Measurements from ENCODE around the gene RNF125. TPM values are rescaled to one million over a fixed set of nuclear protein-coding genes. Genes with fewer than 3 reads are reported as not detected.

Gene RNF125
- polyA plus RNA-seq, 1 experiment = 0.07 TPM

DNA sequence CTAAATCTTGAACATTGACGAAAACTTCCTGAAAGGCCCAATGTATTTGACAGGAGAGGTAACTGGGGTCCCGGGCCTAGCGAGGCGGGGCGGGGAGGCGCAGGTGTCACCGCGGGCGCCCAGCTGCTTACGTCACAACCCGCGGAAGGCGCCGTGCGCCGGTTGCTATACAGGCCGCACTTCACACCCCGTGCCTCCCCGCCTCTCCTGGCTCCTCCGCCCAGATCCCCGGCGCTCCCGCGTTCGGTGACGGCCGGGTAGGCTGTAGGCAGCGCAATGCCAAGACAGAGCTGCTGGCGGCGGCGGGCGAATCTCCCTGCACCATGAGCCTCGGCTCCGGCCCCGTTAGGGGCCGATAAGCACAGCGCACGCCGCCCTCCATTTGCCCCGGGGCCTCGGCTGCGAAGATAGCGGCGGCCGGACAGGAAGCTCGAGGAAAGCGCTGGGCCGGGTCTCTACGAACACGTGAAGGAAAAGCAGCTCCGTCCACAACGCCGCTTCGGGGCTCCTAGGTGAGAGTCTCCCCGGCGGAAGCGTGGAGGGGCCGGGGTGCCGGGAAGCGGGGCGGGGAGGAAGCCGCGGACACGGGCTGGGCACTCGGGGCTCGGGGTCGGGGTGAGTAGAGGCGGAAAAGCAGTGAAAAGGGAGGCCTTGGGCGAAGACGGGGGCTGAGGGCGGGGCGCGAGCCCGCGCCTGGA lies 73.2 kb downstream of the RNF125 start, which contains the start of gene RNF138:
TSS of gene RNF138 (plus strand) at position 151 of the 698 bp plus-strand sequence. CDS start 903 bp downstream, outside the sequence.
- Histone ChIP-seq H3K36me3 (ENCODE audit: control insufficient read depth, insufficient read depth, low read length) (no peaks in the 10 kb centered on the region), H3K27me3 (ENCODE audit: control insufficient read depth, insufficient read depth, low read length) (no peaks in the 10 kb centered on the region), H3K4me3 (ENCODE audit: low read depth, low read length) (peak within 1 kb of the TSS; percentile 96)
- ChIA-PET POLR2A (interaction anchor here (0.6 kb wide), 1 partner anchor 14 kb away, joined by 3 read pairs; no protein-coding TSS in a partner anchor), CTCF (interaction anchor here (1.5 kb wide), 1 partner anchor 66 kb away, joined by 4 read pairs; no protein-coding TSS in a partner anchor)
- TF ChIP-seq, protein P1, sequence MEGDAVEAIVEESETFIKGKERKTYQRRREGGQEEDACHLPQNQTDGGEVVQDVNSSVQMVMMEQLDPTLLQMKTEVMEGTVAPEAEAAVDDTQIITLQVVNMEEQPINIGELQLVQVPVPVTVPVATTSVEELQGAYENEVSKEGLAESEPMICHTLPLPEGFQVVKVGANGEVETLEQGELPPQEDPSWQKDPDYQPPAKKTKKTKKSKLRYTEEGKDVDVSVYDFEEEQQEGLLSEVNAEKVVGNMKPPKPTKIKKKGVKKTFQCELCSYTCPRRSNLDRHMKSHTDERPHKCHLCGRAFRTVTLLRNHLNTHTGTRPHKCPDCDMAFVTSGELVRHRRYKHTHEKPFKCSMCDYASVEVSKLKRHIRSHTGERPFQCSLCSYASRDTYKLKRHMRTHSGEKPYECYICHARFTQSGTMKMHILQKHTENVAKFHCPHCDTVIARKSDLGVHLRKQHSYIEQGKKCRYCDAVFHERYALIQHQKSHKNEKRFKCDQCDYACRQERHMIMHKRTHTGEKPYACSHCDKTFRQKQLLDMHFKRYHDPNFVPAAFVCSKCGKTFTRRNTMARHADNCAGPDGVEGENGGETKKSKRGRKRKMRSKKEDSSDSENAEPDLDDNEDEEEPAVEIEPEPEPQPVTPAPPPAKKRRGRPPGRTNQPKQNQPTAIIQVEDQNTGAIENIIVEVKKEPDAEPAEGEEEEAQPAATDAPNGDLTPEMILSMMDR (IDR thresholded peaks at IDR 0.05; ENCODE audit: insufficient read depth, low read depth, low read length) = no peak
- DNase-seq (ENCODE audit: low read depth) = no peak

DNA sequence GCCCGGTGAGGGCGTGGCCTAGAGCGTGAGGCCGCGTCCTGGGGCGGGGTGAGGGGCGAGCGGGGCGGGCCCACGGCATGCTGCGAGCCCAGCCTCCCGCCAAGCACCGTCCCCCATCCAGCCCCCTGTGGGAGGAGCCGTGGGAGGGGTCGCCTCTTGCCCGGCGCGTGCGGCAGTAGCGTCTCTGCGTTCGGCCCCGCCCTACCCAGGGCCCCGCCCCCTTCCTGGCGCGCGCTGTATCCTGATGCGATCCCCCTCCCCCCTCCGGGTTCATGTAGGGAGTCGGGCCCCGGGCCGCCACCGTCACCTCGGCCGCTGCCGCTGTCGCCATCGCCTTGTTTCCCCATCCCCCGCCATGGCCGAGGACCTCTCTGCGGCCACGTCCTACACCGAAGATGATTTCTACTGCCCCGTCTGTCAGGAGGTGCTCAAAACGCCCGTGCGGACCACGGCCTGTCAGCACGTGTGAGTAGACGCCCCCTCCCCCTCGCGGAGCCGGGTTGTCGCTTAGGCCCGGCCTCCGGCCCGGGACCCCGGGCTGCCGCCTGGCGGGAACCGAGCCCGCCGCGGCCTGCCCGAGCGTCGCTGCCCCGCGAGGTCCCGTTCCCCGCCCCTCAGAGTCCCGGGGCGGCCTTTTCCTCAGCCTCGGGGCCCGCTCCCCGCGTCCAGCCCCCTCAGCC lies 73.9 kb downstream of the RNF125 start:
- peak; percentile 70 for DNase-seq (ENCODE audit: low read depth)
- Histone ChIP-seq H3K27me3 (ENCODE audit: control insufficient read depth, insufficient read depth, low read length) (no peaks in the 10 kb centered on the region), H3K36me3 (ENCODE audit: control insufficient read depth, insufficient read depth, low read length) (no peaks in the 10 kb centered on the region), H3K4me3 (ENCODE audit: low read depth, low read length) (peak overlapping the region; percentile 96)
- ChIA-PET POLR2A (interaction anchor here (0.6 kb wide), 1 partner anchor 14 kb away, joined by 3 read pairs; no protein-coding TSS in a partner anchor), CTCF (no interaction called here)
- TF ChIP-seq, protein P1 (IDR thresholded peaks at IDR 0.05; ENCODE audit: insufficient read depth, low read depth, low read length) = no peak

GRCh38 chr18:32093102-32093511 lies 74.5 kb downstream of the RNF125 start:
- no peak for DNase-seq (ENCODE audit: low read depth)
- TF ChIP-seq, protein P1 (IDR thresholded peaks at IDR 0.05; ENCODE audit: insufficient read depth, low read depth, low read length) = no peak
- Histone ChIP-seq H3K36me3 (ENCODE audit: control insufficient read depth, insufficient read depth, low read length) (no peaks in the 10 kb centered on the region), H3K27me3 (ENCODE audit: control insufficient read depth, insufficient read depth, low read length) (no peaks in the 10 kb centered on the region), H3K4me3 (ENCODE audit: low read depth, low read length) (peak overlapping the region; percentile 96)
- ChIA-PET CTCF (no interaction called here), POLR2A (no interaction called here)

DNA sequence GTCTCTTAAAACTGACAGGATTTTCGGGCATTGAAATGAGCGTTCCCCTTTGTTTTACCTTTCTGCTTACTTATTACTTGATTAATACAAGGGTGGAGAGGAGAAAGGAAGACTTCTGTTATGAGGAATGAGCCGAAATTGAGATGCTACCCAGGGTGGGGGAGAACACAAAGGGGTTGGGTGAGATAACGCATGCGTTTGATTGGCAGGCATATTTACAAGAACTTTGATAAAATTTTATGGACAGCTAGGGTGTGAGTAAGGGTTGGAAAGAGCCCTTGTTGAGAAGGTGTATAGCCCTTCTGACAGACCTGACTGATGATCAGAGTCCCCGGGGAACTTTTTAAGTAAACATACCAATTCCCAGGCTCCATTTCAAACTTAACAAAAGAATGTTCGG lies 74.9 kb downstream of the RNF125 start:
- no peak for DNase-seq (ENCODE audit: low read depth)
- POLR2A ChIA-PET = no interaction called here
- H3K27me3 ChIP-seq (ENCODE audit: control insufficient read depth, insufficient read depth, low read length) = no peaks in the 10 kb centered on the region
- TF ChIP-seq, protein P1 (IDR thresholded peaks at IDR 0.05; ENCODE audit: insufficient read depth, low read depth, low read length) = no peak
- H3K36me3 ChIP-seq (ENCODE audit: control insufficient read depth, insufficient read depth, low read length) = no peaks in the 10 kb centered on the region
- CTCF ChIA-PET = no interaction called here
- peak overlapping the region; percentile 96 for H3K4me3 ChIP-seq (ENCODE audit: low read depth, low read length)

GRCh38 chr18:32095192-32095899 lies 76.7 kb downstream of the RNF125 start:
- ChIA-PET CTCF (no interaction called here), POLR2A (no interaction called here)
- Histone ChIP-seq H3K36me3 (ENCODE audit: control insufficient read depth, insufficient read depth, low read length) (no peaks in the 10 kb centered on the region), H3K4me3 (ENCODE audit: low read depth, low read length) (no peak overlapping the region), H3K27me3 (ENCODE audit: control insufficient read depth, insufficient read depth, low read length) (no peaks in the 10 kb centered on the region)
- DNase-seq (ENCODE audit: low read depth) = no peak
- TF ChIP-seq, protein P1 (IDR thresholded peaks at IDR 0.05; ENCODE audit: insufficient read depth, low read depth, low read length) = no peak
